HUDEP-2 (cell line): ENCODE results near the gene DOCK2.
A peak's percentile ranks its signal among the peaks of the same experiment; 100 is the strongest.

Experiments used
- DNase-seq, 76 experiments: peaks; one replicate each; lab custom pipeline; 2025; ENCODE audit not compliant: unreplicated experiment in 76 of 76; lab: John Stamatoyannopoulos, UW

Gene DOCK2

GRCh38 chr5:169682026-169682425, 45.0 kb downstream of the DOCK2 start:
- no peak for DNase-seq

GRCh38 chr5:169686137-169686536, 49.1 kb downstream of the DOCK2 start:
- no peak for DNase-seq

- DNase-seq = no peak
Measured at GRCh38 chr5:169688106-169688505, 51.0 kb downstream of the DOCK2 start.

- no peak for DNase-seq
Measured at GRCh38 chr5:169691471-169691870, 54.4 kb downstream of the DOCK2 start.

- no peak for DNase-seq
Measured at GRCh38 chr5:169694091-169694625, 57.1 kb downstream of the DOCK2 start.

GRCh38 chr5:169695025-169695625, 58.0 kb downstream of the DOCK2 start:
- no peak for DNase-seq

GRCh38 chr5:169695919-169696490, 58.9 kb downstream of the DOCK2 start:
- DNase-seq = no peak

GRCh38 chr5:169696621-169697510, 59.8 kb downstream of the DOCK2 start:
- DNase-seq = no peak

- no peak for DNase-seq
Measured at GRCh38 chr5:169697511-169697890, 60.4 kb downstream of the DOCK2 start.

GRCh38 chr5:169697976-169698375, 60.9 kb downstream of the DOCK2 start:
- no peak for DNase-seq

GRCh38 chr5:169700611-169701010, 63.5 kb downstream of the DOCK2 start:
- no peak for DNase-seq

- DNase-seq = peak in 20 of 76 experiments; percentile 2 to 44 (median 13)
Measured at GRCh38 chr5:169701910-169702451, 64.9 kb downstream of the DOCK2 start.

GRCh38 chr5:169702693-169703481, 65.8 kb downstream of the DOCK2 start:
- DNase-seq = no peak

GRCh38 chr5:169703813-169704212, 66.7 kb downstream of the DOCK2 start:
- DNase-seq = peak in 1 of 76 experiments; percentile 5

GRCh38 chr5:169705322-169705721, 68.2 kb downstream of the DOCK2 start:
- no peak for DNase-seq

- DNase-seq = no peak
Measured at GRCh38 chr5:169706071-169706470, 69.0 kb downstream of the DOCK2 start.

- DNase-seq = peak in 4 of 76 experiments; percentile 3 to 25 (median 12)
Measured at GRCh38 chr5:169706758-169707450, 69.8 kb downstream of the DOCK2 start.

- no peak for DNase-seq
Measured at GRCh38 chr5:169707686-169708085, 70.6 kb downstream of the DOCK2 start.

GRCh38 chr5:169710675-169711074, 73.6 kb downstream of the DOCK2 start:
- DNase-seq = no peak
